Stomach (tissue), 9 donors: Measurements from ENCODE around the gene C1orf174. TPM values are rescaled to one million over a fixed set of nuclear protein-coding genes. Genes with fewer than 3 reads are reported as not detected.

Experiments used
- DNase-seq, 2 donors: peaks; one replicate each; pipeline versions ENCODE4 v3.0.0 to v3.0.0-alpha.2; 2013 to 2019
- H3K27ac ChIP-seq, 5 donors: fragments of 200-600 bp in 4 of 5; sonication (generic) in 4 of 5; one replicate each; pipeline ENCODE4 v1.5.1; 2013 to 2019; ENCODE audit warnings: mild to moderate bottlenecking in 1 of 5, moderate library complexity in 1 of 5
- H3K27me3 ChIP-seq, 3 donors: fragments of 200-600 bp; sonication (generic); one replicate each; pipeline ENCODE4 v1.5.1; 2017 to 2019; ENCODE audit warnings: mixed run types in 1 of 3
- H3K36me3 ChIP-seq, 4 donors: fragments of 200-600 bp; sonication (generic); 1 replicate in 3 of 4; 2 replicates in 1 of 4; pipeline ENCODE4 v1.5.1; 2016 to 2019
- H3K4me1 ChIP-seq, 4 donors: fragments of 200-600 bp; sonication (generic); one replicate each; pipeline ENCODE4 v1.5.1; 2016 to 2019
- H3K4me3 ChIP-seq, 4 donors: fragments of 200-600 bp; sonication (generic) in 3 of 4; one replicate each; pipeline ENCODE4 v1.5.1; 2016 to 2019; ENCODE audit warnings: mild to moderate bottlenecking in 1 of 4
- H3K9me3 ChIP-seq, 4 donors: fragments of 200-600 bp; sonication (generic); one replicate each; pipeline ENCODE4 v1.5.1; 2016 to 2019
- CTCF ChIP-seq, 7 experiments: fragments of 450-650 bp in 4 of 7; fragments of 200-600 bp in 3 of 7; sonication (generic) in 3 of 7; IDR thresholded peaks; one replicate each; pipeline ENCODE4 v1.5.1; 2016 to 2019; ENCODE audit warnings: antibody characterized with exemption in 7 of 7, control low read depth in 2 of 7, mild to moderate bottlenecking in 1 of 7
- EP300 ChIP-seq: sonication (generic); formaldehyde crosslinking; IDR thresholded peaks from one replicate; pipeline ENCODE4 v1.6.1; 2017; ENCODE audit warnings: antibody characterized with exemption
- POLR2A ChIP-seq, 4 donors: fragments of 450-650 bp; IDR thresholded peaks; one replicate each; pipeline ENCODE4 v1.6.1; 2016; ENCODE audit warnings: antibody characterized with exemption in 4 of 4, control low read depth in 2 of 4, mild to moderate bottlenecking in 1 of 4, moderate library complexity in 1 of 4
- POLR2AphosphoS5 ChIP-seq, 3 donors: sonication (generic); formaldehyde crosslinking; IDR thresholded peaks; one replicate each; pipeline ENCODE4 v1.6.1; 2016; ENCODE audit warnings: antibody characterized with exemption in 3 of 3
- WGBS, 5 donors: extraction: QIAGEN DNeasy Blood & Tissue Kit in 3 of 5; methylation state at CpG; one replicate each; pipeline versions ENCODE4 v1.1.5 to v1.1.7; 2013 to 2018; 5-methylcytosine and 5-hydroxymethylcytosine counted together
- intact Hi-C: fragments of 100-400 bp; cut with DNase I; formaldehyde crosslinking; loops from one replicate; pipeline ENCODE4 v1.15.1; 2023; ENCODE audit warnings: low total_unique reads
- polyA plus RNA-seq, 3 donors: library from polyadenylated mRNA; stranded (reverse); fragments of 200-250 nt; gene quantifications; one replicate each; pipeline ENCODE4 v1.2.3, GENCODE V29; 2013
- total RNA-seq, 5 donors: library from RNA; depleted of rRNA; stranded (reverse); fragments of >200 nt; gene quantifications; one replicate each; pipeline versions ENCODE4 v1.1.0 to v1.2.3, GENCODE V29; 2014 to 2016
- donor health status: healthy with polysubstance abuse.
- donor health status: Bipolar disorder and iron deficiency.
- donor health status: healthy.

The C1orf174 gene
- total and polyA plus RNA-seq, 8 donors = 13.1 to 124 (median 18.2) TPM

- WGBS, 5 donors = 92 to 97% (median 95%) methylated on average over 7 of the region's 7 CpGs
- intact Hi-C loops = loop anchor here (5.0 kb wide), 1 partner anchor 34 kb away; no protein-coding TSS in a partner anchor
- no peak for DNase-seq
- Histone ChIP-seq H3K4me1 (peaks cover 7 to 41% (median 25%) of the 10 kb centered on the region in 4 donors), H3K9me3 (peaks cover 0 to 14% (median 7%) of the 10 kb centered on the region in 4 donors), H3K27me3 (no peaks in the 10 kb centered on the region), H3K36me3 (peaks cover 1 to 25% (median 17%) of the 10 kb centered on the region in 4 donors), H3K4me3 (no peak overlapping the region), H3K27ac (no peak overlapping the region)
- no peak for TF ChIP-seq POLR2AphosphoS5 (IDR thresholded peaks at IDR 0.05)
- no peak for TF ChIP-seq POLR2A (IDR thresholded peaks at IDR 0.05)
- no peak for TF ChIP-seq CTCF (IDR thresholded peaks at IDR 0.05)
- no peak for TF ChIP-seq EP300
These were observed 3.6 kb downstream of the C1orf174 start for GRCh38 chr1:3896396-3897000.

GRCh38 chr1:3895951-3896325 is 4.1 kb downstream of the C1orf174 start:
- no peaks in the 10 kb centered on the region for H3K27me3 ChIP-seq
- H3K4me1 ChIP-seq = peaks cover 5 to 39% (median 25%) of the 10 kb centered on the region in 4 donors
- peaks cover 0 to 14% (median 7%) of the 10 kb centered on the region in 4 donors for H3K9me3 ChIP-seq
- intact Hi-C loops = loop anchor here (5.0 kb wide), 1 partner anchor 34 kb away; no protein-coding TSS in a partner anchor
- H3K4me3 ChIP-seq = no peak overlapping the region
- 90 to 99% (median 93%) methylated on average over 4 of the region's 4 CpGs for WGBS, 5 donors
- H3K36me3 ChIP-seq = peaks cover 7 to 30% (median 22%) of the 10 kb centered on the region in 4 donors
- DNase-seq = no peak
- no peak for TF ChIP-seq POLR2AphosphoS5 (IDR thresholded peaks at IDR 0.05)
- no peak for TF ChIP-seq EP300
- peak overlapping the region in 1 of 5 donors; percentile 24 for H3K27ac ChIP-seq

- 83 to 94% (median 92%) methylated on average over 11 to 13 of the region's 13 CpGs for WGBS, 5 donors
- intact Hi-C loops = loop anchor here (5.0 kb wide), 1 partner anchor 33 kb away; no protein-coding TSS in a partner anchor
- H3K27ac ChIP-seq = peak overlapping the region in 1 of 5 donors; percentile 24
- no peak for DNase-seq
- H3K27me3 ChIP-seq = no peaks in the 10 kb centered on the region
- TF ChIP-seq POLR2AphosphoS5 (IDR thresholded peaks at IDR 0.05) (no peak), CTCF (IDR thresholded peaks at IDR 0.05) (no peak), EP300 (no peak), POLR2A (IDR thresholded peaks at IDR 0.05) (no peak)
- H3K4me3 ChIP-seq = no peak overlapping the region
- peaks cover 5 to 39% (median 27%) of the 10 kb centered on the region in 4 donors for H3K4me1 ChIP-seq
- H3K9me3 ChIP-seq = peaks cover 0 to 14% (median 7%) of the 10 kb centered on the region in 4 donors
- peaks cover 12 to 35% (median 27%) of the 10 kb centered on the region in 4 donors for H3K36me3 ChIP-seq
These were observed 4.7 kb downstream of the C1orf174 start for GRCh38 chr1:3895279-3895950.

GRCh38 chr1:3894626-3895278 is 5.3 kb downstream of the C1orf174 start:
- whole genome bisulfite sequencing, 5 donors = 82 to 97% (median 94%) methylated on average over 17 of the region's 17 CpGs
- intact Hi-C loops = loop anchor here (5.0 kb wide), 1 partner anchor 32 kb away; no protein-coding TSS in a partner anchor
- H3K27me3 ChIP-seq = no peaks in the 10 kb centered on the region
- no peak overlapping the region for H3K4me3 ChIP-seq
- peaks cover 0 to 14% (median 7%) of the 10 kb centered on the region in 4 donors for H3K9me3 ChIP-seq
- peaks cover 18 to 41% (median 34%) of the 10 kb centered on the region in 4 donors for H3K36me3 ChIP-seq
- H3K27ac ChIP-seq = no peak overlapping the region
- peaks cover 5 to 39% (median 27%) of the 10 kb centered on the region in 4 donors for H3K4me1 ChIP-seq
- no peak for DNase-seq
- TF ChIP-seq POLR2AphosphoS5 (IDR thresholded peaks at IDR 0.05) (no peak), POLR2A (IDR thresholded peaks at IDR 0.05) (no peak), CTCF (IDR thresholded peaks at IDR 0.05) (no peak), EP300 (no peak)
